Adipocyte (in vitro differentiated cells): Measurements from ENCODE around the gene KIF3A.

Experiments used
- DNase-seq: peaks from one replicate; pipeline ENCODE4 v3.0.0-alpha.2; 2015; ENCODE audit warnings: low read depth
- H3K27me3 ChIP-seq: replicated peaks from 2 replicates; pipeline ENCODE4 v1.7.0; 2013; ENCODE audit warnings: mild to moderate bottlenecking, low read length, moderate library complexity; ENCODE audit not compliant: control insufficient read depth, insufficient read depth
- H3K36me3 ChIP-seq: 2 replicates; pipeline ENCODE4 v1.7.0; 2013; ENCODE audit warnings: low read length, mild to moderate bottlenecking, moderate library complexity; ENCODE audit not compliant: control insufficient read depth, insufficient read depth, severe bottlenecking
- H3K4me1 ChIP-seq: 2 replicates; pipeline ENCODE4 v1.7.0; 2013; ENCODE audit warnings: mild to moderate bottlenecking, low read length, moderate library complexity; ENCODE audit not compliant: control insufficient read depth, insufficient read depth
- H3K4me3 ChIP-seq: 2 replicates; pipeline ENCODE4 v1.7.0; 2013; ENCODE audit warnings: mild to moderate bottlenecking, low read length, moderate library complexity
- H3K9ac ChIP-seq: 2 replicates; pipeline ENCODE4 v1.7.0; 2013; ENCODE audit warnings: mild to moderate bottlenecking, low read length, moderate library complexity
- H3K9me3 ChIP-seq: 2 replicates; pipeline ENCODE4 v1.7.0; 2013; ENCODE audit warnings: mild to moderate bottlenecking, low read length, moderate library complexity; ENCODE audit not compliant: control insufficient read depth

Gene KIF3A

DNA sequence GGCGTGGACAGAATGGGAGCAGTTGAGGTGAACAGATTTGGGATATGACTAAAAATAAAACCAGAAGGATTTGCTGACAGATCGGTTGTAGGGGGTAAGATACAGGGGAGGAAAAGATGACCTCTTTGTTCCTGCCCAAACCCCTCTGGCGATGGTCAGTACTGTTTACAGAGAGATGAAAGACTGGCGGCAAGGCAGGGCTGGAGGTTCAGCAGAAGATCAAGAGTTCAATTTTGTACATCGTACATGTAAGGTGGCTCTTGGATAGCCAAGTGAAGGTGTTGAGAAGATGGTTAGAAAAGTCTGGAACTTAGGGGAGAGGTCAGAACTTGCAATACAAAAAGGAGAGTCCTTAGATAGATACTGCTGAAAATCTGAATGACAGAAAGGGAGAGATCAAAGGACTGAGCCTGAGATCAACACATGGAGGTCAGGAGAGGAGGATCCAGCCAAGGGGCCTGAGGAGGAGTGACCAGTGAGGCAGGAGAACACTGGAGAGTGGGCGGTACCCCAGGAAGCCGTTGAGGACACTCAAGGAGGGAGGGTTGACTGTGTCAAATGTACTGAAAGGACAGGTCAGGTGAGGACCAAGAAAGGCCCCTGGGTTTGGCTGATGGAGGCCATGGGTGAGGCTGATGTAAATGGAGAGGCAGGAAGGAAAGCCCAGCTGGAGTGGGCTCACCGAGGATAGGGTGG is 56.4 kb downstream of the KIF3A start:
- H3K27me3 ChIP-seq, result peaks cover 5% of the 10 kb centered on the region
- no peaks in the 10 kb centered on the region for H3K36me3 ChIP-seq
- peaks cover 13% of the 10 kb centered on the region for H3K4me1 ChIP-seq
- DNase-seq, result no peak
- no peaks in the 10 kb centered on the region for H3K9me3 ChIP-seq
- H3K4me3 ChIP-seq, result no peak overlapping the region
- H3K9ac ChIP-seq, result no peak overlapping the region

DNA sequence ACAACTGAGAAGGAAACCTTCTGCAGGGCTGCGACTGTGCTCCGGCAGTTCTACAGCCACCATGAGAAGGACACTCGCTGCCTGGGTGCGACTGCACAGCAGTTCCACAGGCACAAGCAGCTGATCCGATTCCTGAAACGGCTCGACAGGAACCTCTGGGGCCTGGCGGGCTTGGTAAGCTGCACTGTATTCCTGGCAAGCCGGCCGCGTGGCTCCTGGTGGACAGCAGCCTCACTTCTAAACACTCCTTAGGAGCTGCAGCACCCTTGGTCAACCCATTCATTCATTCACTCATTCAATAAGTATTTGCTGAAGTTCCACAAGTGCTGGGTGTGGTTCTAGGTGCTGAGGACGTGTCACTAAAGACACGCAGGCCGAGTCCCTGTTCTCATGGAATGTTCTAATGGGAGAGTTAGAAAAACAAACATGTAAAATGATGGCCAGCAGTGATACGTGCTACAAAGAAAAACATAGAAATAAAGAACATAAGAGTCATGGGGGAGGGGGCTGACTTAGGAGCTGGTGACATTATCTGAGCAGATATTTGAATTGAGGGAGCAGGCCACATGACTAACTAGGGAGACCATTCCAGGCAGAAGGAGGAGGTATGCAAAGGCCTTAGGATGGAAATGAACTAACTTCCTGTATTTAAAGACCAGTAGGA is 57.5 kb downstream of the KIF3A start:
- Histone ChIP-seq H3K4me1 (peaks cover 19% of the 10 kb centered on the region), H3K27me3 (peaks cover 5% of the 10 kb centered on the region), H3K9me3 (no peaks in the 10 kb centered on the region), H3K4me3 (no peak overlapping the region), H3K9ac (no peak overlapping the region), H3K36me3 (no peaks in the 10 kb centered on the region)
- no peak for DNase-seq

DNA sequence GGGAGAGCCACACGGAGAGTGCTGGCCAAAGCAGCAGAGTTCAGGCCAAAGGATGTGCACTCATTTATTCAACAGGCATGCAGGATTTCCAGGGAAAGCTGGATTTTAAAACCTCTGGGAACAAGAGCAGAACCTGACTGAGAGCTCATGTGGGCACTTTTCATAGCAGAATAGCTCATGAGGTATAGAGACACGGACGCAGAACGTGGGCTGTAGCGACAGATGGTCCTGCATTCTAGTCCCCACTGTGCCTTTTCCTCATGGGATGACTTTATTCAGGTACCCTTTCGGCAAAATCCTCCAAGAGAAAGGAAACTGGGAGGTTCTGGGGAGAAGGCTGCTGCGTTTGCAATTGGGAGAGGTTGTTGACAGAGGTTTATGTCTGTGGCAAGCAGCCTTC is 58.2 kb downstream of the KIF3A start:
- Histone ChIP-seq H3K36me3 (no peaks in the 10 kb centered on the region), H3K27me3 (peaks cover 5% of the 10 kb centered on the region), H3K9me3 (no peaks in the 10 kb centered on the region), H3K4me3 (no peak overlapping the region), H3K9ac (no peak overlapping the region), H3K4me1 (peaks cover 26% of the 10 kb centered on the region)
- DNase-seq, result no peak

DNA sequence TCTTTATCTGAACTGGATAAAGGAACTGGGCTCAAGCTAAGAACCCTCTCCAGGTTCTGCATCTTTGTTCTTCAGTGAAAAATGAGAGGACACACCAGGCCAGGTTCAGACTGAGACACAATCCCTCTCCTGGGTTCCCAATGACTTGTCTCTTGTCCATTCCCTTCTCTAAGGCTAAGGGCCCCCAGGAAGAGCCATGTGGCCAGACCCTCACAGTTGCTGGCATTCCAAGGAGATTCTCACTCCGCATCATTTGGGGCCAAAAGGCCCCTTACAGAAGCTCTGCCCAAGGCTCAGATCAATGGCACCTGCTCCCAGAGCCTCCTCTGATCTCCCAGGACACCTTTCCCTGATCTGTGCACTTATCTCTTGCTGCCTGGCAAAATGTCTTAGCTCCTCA is 58.6 kb downstream of the KIF3A start:
- Histone ChIP-seq H3K4me1 (peaks cover 29% of the 10 kb centered on the region), H3K36me3 (no peaks in the 10 kb centered on the region), H3K4me3 (no peak overlapping the region), H3K9me3 (no peaks in the 10 kb centered on the region), H3K9ac (no peak overlapping the region), H3K27me3 (peaks cover 5% of the 10 kb centered on the region)
- DNase-seq, result no peak

DNA sequence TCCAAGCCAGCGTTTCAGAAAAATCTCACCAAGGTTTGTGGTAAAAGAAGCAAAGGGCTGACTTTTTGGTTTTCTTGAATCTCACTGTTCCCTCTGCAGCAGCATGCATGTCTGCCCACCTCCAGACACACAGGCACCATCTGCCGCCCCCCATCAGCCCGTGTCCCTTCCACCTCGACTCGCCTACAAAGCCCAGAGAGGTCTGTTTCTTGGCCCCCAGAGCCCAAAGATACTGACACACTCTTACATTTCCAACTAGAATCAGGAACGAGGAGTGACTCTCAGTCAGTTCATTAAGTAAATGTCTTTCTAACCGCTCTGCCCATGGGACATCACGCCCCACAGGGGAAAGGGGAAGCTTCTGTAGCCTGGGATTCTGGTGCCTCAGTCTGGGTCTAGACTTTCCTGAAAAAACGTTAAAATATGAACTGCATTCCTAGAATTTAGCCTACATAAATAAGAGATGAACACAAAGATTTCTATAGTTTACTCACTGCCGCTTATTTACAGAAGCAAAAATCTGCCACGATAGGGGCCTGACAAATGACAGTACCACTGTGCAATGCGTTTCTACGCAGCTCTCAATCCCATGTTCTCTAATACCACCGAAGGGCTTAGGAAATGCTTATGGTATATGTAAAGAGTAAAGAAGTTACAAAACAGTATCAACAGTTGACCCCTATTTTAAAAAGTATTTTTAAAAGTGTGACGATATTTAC is 59.5 kb downstream of the KIF3A start:
- DNase-seq, result no peak
- H3K4me3 ChIP-seq, result no peak overlapping the region
- H3K9ac ChIP-seq, result no peak overlapping the region
- peaks cover 5% of the 10 kb centered on the region for H3K27me3 ChIP-seq
- no peaks in the 10 kb centered on the region for H3K36me3 ChIP-seq
- peaks cover 29% of the 10 kb centered on the region for H3K4me1 ChIP-seq
- no peaks in the 10 kb centered on the region for H3K9me3 ChIP-seq

DNA sequence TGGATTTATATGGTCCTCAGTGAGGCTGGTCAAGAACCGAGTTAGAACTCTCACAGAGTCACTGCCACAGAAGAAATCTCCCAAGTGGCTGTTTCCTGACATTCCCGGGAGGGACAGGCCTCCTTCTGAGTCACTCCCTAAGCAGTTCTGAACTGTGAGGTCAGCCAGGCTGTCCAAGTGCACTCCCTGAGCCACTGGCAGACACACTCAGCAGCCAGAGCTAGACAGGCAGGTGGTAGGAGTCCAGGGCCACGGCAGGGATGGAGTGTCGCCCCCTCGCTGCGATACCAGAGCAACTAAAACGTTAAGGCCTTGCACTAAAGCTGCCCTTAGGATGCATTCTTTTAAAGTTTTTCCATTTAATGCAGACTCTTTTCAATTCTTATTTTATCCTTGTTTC is 60.2 kb downstream of the KIF3A start:
- no peak overlapping the region for H3K9ac ChIP-seq

DNA sequence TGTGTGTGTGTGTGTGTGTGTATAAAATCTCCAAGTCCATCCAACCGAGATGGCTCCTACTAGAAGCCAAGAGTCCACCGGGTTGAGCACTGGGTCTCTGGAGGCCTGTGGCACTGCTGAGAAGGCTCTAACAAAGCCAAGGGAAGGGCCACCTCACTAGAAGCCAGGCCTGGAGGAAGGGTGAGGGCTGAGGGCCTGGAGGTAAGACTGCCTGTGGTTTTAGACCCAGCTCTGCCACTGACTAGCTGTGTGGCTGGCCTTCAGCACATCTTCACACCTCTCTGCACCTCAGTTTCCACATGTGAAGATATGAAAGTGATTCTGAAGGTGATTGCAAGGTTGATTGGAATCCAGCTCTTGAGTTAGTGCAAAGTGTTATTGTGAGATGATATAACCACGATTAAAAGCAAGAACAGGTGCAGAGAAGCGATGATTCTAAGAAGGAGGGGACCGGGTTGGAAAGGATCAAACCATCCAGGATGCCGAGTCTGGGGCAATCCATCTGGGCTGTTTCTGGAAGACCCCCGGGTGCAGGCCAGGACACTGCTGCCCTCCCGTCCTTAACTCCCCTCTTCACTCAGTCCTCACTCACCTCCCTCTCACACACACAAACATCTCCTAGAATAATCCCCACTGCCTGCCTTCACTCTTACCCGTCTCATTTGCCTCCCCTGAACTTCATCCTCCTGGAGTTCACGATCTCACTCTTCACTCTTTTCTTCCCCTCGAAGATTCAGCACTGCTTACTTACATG is 61.2 kb downstream of the KIF3A start:
- no peak for DNase-seq
- Histone ChIP-seq H3K4me1 (peaks cover 29% of the 10 kb centered on the region), H3K27me3 (peaks cover 5% of the 10 kb centered on the region), H3K4me3 (no peak overlapping the region), H3K36me3 (no peaks in the 10 kb centered on the region), H3K9ac (no peak overlapping the region), H3K9me3 (no peaks in the 10 kb centered on the region)

More for the DNA sequence above, 60.2 kb downstream of the KIF3A start:
- no peaks in the 10 kb centered on the region for H3K9me3 ChIP-seq
- no peaks in the 10 kb centered on the region for H3K36me3 ChIP-seq
- H3K4me3 ChIP-seq, result no peak overlapping the region
- peaks cover 29% of the 10 kb centered on the region for H3K4me1 ChIP-seq
- peak; percentile 91 for DNase-seq
- H3K27me3 ChIP-seq, result peaks cover 5% of the 10 kb centered on the region

DNA sequence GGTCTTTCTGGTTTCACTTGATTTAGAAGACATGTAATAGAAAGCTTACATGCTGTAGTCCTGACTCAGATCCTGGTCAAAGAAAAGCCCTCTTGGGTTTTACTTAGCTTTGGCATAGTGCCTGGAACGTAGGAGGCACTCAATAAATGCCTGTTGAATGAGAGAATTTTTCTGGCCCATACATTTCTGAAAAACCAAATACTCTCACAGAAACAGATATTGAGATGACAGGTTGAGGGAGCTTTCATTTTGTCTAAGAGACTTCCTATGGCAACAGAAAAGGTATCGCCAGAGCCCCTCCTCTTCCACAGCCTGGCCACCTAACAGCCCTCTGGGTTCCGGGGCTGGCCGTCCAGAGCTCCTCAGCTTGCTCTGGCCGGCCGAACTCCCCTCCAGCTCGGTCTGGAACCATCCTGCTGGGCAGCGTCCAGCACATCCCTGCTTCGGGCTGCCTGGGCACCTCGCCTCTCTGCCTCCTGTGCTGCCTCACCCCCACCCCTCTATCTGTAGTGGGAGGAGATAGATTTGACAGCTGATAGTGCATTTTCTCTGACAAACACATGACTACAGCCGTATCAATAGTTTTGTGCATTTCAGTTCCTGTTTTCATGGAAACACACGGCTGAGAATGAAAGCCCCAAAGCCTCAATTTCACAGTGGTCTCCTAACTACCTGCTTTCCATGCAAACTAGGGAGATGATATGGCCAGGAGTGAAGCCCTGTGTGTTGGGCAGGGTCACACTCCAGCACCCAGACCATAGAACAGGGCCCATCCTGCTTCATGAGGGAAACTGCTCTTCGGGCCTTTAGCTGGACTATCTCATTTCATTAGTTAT is 62.5 kb downstream of the KIF3A start:
- DNase-seq, result peak; percentile 96

DNA sequence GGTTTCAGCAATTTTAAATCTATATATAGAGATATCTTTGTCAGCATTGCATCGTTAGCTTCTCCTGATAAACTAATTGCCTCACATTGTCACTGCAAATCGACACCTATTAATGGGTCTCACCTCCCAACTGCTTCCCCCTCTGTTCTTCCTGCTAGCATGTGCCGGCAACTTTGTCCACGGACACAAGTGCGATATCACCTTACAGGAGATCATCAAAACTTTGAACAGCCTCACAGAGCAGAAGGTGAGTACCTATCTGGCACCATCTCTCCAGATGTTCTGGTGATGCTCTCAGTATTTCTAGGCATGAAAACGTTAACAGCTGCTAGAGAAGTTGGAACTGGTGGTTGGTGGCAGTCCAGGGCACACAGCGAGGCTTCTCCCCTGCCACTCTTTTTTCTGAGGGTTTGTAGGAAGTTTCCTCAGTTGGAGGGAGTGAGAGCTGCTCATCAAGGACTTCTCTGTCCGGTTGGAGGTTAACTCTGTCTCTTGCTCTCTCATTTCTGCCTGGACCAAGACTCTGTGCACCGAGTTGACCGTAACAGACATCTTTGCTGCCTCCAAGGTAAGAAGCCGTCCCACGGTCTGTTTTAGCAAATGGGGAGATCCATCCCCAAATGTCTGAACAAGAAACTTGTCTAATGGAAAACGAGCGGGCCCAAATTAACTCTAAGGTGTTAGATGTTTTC is 63.3 kb downstream of the KIF3A start, which contains the start of gene IL4:
IL4 (plus strand) TSS at position 51 of the 692 bp plus-strand sequence; CDS start at position 113, 62 bp downstream.
- peaks cover 29% of the 10 kb centered on the region for H3K4me1 ChIP-seq
- H3K4me3 ChIP-seq, result peak within 1 kb of the TSS; percentile 72
- H3K9ac ChIP-seq, result peak within 1 kb of the TSS; percentile 57
- DNase-seq, result no peak
- H3K9me3 ChIP-seq, result no peaks in the 10 kb centered on the region
- peaks cover 3% of the 10 kb centered on the region for H3K27me3 ChIP-seq
- H3K36me3 ChIP-seq, result no peaks in the 10 kb centered on the region

More for the DNA sequence above, 62.5 kb downstream of the KIF3A start:
- Histone ChIP-seq H3K4me3 (peak overlapping the region; percentile 72), H3K27me3 (peaks cover 5% of the 10 kb centered on the region), H3K9ac (peak overlapping the region; percentile 54), H3K36me3 (no peaks in the 10 kb centered on the region), H3K4me1 (peaks cover 29% of the 10 kb centered on the region), H3K9me3 (no peaks in the 10 kb centered on the region)

DNA sequence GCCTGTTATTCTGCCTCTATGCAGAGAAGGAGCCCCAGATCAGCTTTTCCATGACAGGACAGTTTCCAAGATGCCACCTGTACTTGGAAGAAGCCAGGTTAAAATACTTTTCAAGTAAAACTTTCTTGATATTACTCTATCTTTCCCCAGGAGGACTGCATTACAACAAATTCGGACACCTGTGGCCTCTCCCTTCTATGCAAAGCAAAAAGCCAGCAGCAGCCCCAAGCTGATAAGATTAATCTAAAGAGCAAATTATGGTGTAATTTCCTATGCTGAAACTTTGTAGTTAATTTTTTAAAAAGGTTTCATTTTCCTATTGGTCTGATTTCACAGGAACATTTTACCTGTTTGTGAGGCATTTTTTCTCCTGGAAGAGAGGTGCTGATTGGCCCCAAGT is 63.9 kb downstream of the KIF3A start:
- H3K4me1 ChIP-seq, result peaks cover 33% of the 10 kb centered on the region
- no peaks in the 10 kb centered on the region for H3K27me3 ChIP-seq
- H3K4me3 ChIP-seq, result no peak overlapping the region
- no peak for DNase-seq
- H3K36me3 ChIP-seq, result no peaks in the 10 kb centered on the region
- H3K9me3 ChIP-seq, result no peaks in the 10 kb centered on the region
- no peak overlapping the region for H3K9ac ChIP-seq
